ENCODE data around the gene ACOT8. TPM values are rescaled to one million over a fixed set of nuclear protein-coding genes. Genes with fewer than 3 reads are reported as not detected.

The ACOT8 gene
- total and polyA plus RNA-seq, 2 of the 8 experiments (the other 6 are each of a cell fraction or from before 2014, with no cell fraction given), result 37.6 to 88.8 TPM

GRCh38 chr20:45897289-45897688 lies 40.1 kb upstream of the ACOT8 start:
- H2BK20ac ChIP-seq (ENCODE audit: low read length), result no peak overlapping the region
- TF ChIP-seq TAF1 (IDR thresholded peaks at IDR 0.05; ENCODE audit: low read depth, low read length) (no peak), SAP30 (IDR thresholded peaks at IDR 0.05; ENCODE audit: insufficient read depth, insufficient replicate concordance, low read length) (no peak), EP300 (IDR thresholded peaks at IDR 0.05; ENCODE audit: borderline replicate concordance in 1 of 2, low read depth in 2 of 2, low read length in 2 of 2) (no peak), SP1 (IDR thresholded peaks at IDR 0.05; ENCODE audit: low read depth, low read length) (no peak), NRF1 (IDR thresholded peaks at IDR 0.05; ENCODE audit: low read depth, low read length) (no peak), TBP (IDR thresholded peaks at IDR 0.05; ENCODE audit: low read depth, low read length) (no peak), CBX8 (IDR thresholded peaks at IDR 0.05; ENCODE audit: borderline replicate concordance, low read depth, low read length) (no peak), MAX (IDR thresholded peaks at IDR 0.05) (no peak), RNF2 (IDR thresholded peaks at IDR 0.05; ENCODE audit: borderline replicate concordance, low read depth, low read length, missing control alignments, poor library complexity, severe bottlenecking) (no peak), PHF8 (conservative IDR thresholded peaks at IDR 0.05; ENCODE audit: low read depth, low read length) (no peak), HDAC2 (IDR thresholded peaks at IDR 0.05; ENCODE audit: borderline replicate concordance in 1 of 2, low read depth in 2 of 2, low read length in 2 of 2) (no peak), CEBPB (IDR thresholded peaks at IDR 0.05; ENCODE audit: low read depth, low read length) (no peak)

More at GRCh38 chr20:45897289-45897688, 40.1 kb upstream of the ACOT8 start:
- Histone ChIP-seq H2BK120ac (replicated peaks; ENCODE audit: low read depth, low read length) (no peak overlapping the region), H4K20me1 (replicated peaks in 1 of 2; ENCODE audit: control insufficient read depth in 1 of 2, insufficient read depth in 2 of 2, low read length in 2 of 2) (peaks cover 0 to 14% of the 10 kb centered on the region in 2 experiments), H3K18ac (ENCODE audit: extremely low read depth, low read length) (no peak overlapping the region), H2AK5ac (ENCODE audit: low read depth, low read length) (no peak overlapping the region), H3K9me3 (ENCODE audit: insufficient read depth in 2 of 2, low read depth in 1 of 2, low read length in 1 of 2) (no peaks in the 10 kb centered on the region), H2BK15ac (ENCODE audit: low read length) (no peak overlapping the region), H2BK12ac (ENCODE audit: low read depth, low read length) (no peak overlapping the region), H2AFZ (ENCODE audit: low read length) (no peak overlapping the region), H3K79me1 (ENCODE audit: low read depth, low read length) (no peaks in the 10 kb centered on the region), H3K56ac (replicated peaks; ENCODE audit: insufficient read length, low read depth, low read length) (no peak overlapping the region), H3K36me3 (ENCODE audit: control insufficient read depth in 2 of 4, insufficient read depth in 4 of 4, low read length in 3 of 4) (peaks cover 15 to 48% (median 42%) of the 10 kb centered on the region in 4 experiments), H3K14ac (ENCODE audit: insufficient read length) (no peak overlapping the region), H4K91ac (replicated peaks; ENCODE audit: insufficient read length, low read length) (no peak overlapping the region), H4K5ac (ENCODE audit: insufficient read length, low read depth, low read length) (no peak overlapping the region), H3K27ac (ENCODE audit: low read depth, low read length) (no peak overlapping the region), H4K8ac (ENCODE audit: extremely low read depth, insufficient read depth, low read length) (no peak overlapping the region), H2BK5ac (ENCODE audit: low read depth, low read length) (no peak overlapping the region), H3K23ac (ENCODE audit: insufficient read length) (no peak overlapping the region), H3K23me2 (ENCODE audit: low read depth, low read length) (no peaks in the 10 kb centered on the region), H3K9ac (replicated peaks in 1 of 4; ENCODE audit: extremely low read depth in 1 of 4, low read depth in 3 of 4, low read length in 3 of 4) (no peak overlapping the region), H3K27me3 (replicated peaks in 1 of 4; ENCODE audit: control insufficient read depth in 3 of 4, extremely low read depth in 1 of 4, insufficient read depth in 3 of 4, low read length in 3 of 4) (no peaks in the 10 kb centered on the region), H3K4ac (replicated peaks; ENCODE audit: insufficient read length, low read depth, low read length) (no peak overlapping the region), H3K4me2 (ENCODE audit: insufficient read depth in 1 of 2, low read depth in 2 of 2, low read length in 2 of 2) (no peak overlapping the region), H3K4me1 (replicated peaks in 1 of 4; ENCODE audit: control insufficient read depth in 3 of 4, insufficient read depth in 4 of 4, low read length in 3 of 4) (no peaks in the 10 kb centered on the region), H3K79me2 (ENCODE audit: control insufficient read depth in 1 of 2, insufficient read depth in 2 of 2, low read length in 2 of 2) (no peaks in the 10 kb centered on the region), H3K4me3 (ENCODE audit: extremely low read depth in 1 of 4, insufficient read depth in 2 of 4, low read depth in 3 of 4, low read length in 4 of 4) (no peak overlapping the region)
- CTCF ChIA-PET (ENCODE audit: partially characterized antibody), result interaction anchor here (0.8 kb wide), 1 partner anchor 73 kb away, joined by 4 read pairs; no protein-coding TSS in a partner anchor
- no peak for DNase-seq (ENCODE audit: low read depth in 1 of 2, low spot score in 2 of 2)
- POLR2A ChIA-PET (ENCODE audit: partially characterized antibody), result interaction anchor here (0.7 to 11.2 kb wide), 13 partner anchors 11 to 73 kb away, joined by 3 to 172 read pairs (median 5); partner anchors contain the start of genes PCIF1 and PLTP
- FAIRE-seq, result no peak
- WGBS, 2 experiments (ENCODE audit: extremely low coverage in 1 of 2, insufficient coverage in 1 of 2, insufficient read length in 1 of 2, insufficient replicate concordance in 2 of 2, low coverage in 1 of 2, low lambda C conversion rate in 2 of 2, missing lambda C conversion rate in 1 of 2), result 89% methylated on average over 2 of the region's 2 CpGs; no CpG with 5 or more reads in 1 of the 2 experiments

Data from H1 (cell line).